ENCODE data around the gene HEATR1.

The HEATR1 gene

DNA sequence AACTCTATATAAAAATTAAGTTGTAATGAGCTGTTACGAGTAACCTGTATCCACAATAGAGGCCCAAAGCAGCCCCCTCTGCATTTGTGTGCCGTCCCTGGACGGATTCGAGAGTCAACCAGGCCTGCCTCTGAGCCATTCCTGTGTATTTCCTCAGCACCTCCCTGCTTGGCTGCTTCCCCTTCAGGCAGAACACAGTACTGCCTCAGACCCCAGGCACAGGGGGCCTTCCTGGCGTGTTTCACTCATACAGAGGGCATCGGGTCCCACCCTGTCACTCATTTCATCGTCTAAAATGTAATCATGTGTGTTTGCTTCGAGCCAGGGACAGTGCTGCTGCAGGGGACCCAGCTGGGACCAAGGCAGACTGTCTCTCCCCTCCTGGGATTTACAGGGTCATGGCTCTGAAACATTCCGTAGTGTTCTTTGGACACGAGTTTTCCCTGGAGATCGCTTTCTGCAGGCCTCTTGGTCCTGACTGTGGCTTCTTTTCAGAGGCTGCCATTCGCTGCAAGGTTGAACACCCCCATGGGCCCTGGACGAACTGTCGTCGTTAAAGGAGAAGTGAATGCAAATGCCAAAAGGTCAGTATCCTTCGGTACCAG is 61.1 kb downstream of the HEATR1 start:
- H3K27ac ChIP-seq: no peak overlapping the region
- no peak for DNase-seq
- peak; percentile 43 for TF ChIP-seq CTCF (IDR thresholded peaks at IDR 0.05; ENCODE audit: low read depth, low read length)
- H3K36me3 ChIP-seq: peaks cover 70% of the 10 kb centered on the region
- H3K4me3 ChIP-seq (ENCODE audit: low read depth, low read length): no peak overlapping the region
- H3K9me3 ChIP-seq (ENCODE audit: severe bottlenecking): no peaks in the 10 kb centered on the region
- no peaks in the 10 kb centered on the region for H3K27me3 ChIP-seq (ENCODE audit: insufficient read depth, low read depth, severe bottlenecking)

DNA sequence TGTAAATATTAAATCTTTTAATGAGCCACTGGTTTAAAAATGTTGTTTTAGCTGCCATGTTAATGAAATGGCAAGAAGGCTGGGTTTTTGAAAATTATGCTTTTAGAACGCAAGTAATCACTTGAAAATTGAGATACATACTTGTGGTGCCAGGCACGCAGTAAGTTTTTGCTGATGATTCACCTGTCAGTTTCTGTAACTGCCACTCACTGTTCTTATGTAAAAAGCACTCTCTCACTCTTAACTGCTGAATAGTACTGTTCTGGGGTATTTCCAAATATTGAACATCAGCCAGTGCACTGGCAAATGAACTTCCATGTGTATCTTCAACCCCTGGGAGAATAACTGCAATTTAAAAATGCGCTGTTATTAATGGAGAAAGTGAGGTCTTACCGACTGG is 62.6 kb downstream of the HEATR1 start:
- DNase-seq: no peak
- H3K36me3 ChIP-seq: peaks cover 58% of the 10 kb centered on the region
- no peaks in the 10 kb centered on the region for H3K27me3 ChIP-seq (ENCODE audit: insufficient read depth, low read depth, severe bottlenecking)
- no peak for TF ChIP-seq CTCF (IDR thresholded peaks at IDR 0.05; ENCODE audit: low read depth, low read length)
- H3K4me3 ChIP-seq (ENCODE audit: low read depth, low read length): no peak overlapping the region
- H3K27ac ChIP-seq: no peak overlapping the region
- H3K9me3 ChIP-seq (ENCODE audit: severe bottlenecking): no peaks in the 10 kb centered on the region

- no peak for DNase-seq
- no peak for TF ChIP-seq CTCF (IDR thresholded peaks at IDR 0.05; ENCODE audit: low read depth, low read length)
- no peaks in the 10 kb centered on the region for H3K27me3 ChIP-seq (ENCODE audit: insufficient read depth, low read depth, severe bottlenecking)
- H3K4me3 ChIP-seq (ENCODE audit: low read depth, low read length): no peak overlapping the region
- H3K27ac ChIP-seq: no peak overlapping the region
- H3K36me3 ChIP-seq: peaks cover 50% of the 10 kb centered on the region
- no peaks in the 10 kb centered on the region for H3K9me3 ChIP-seq (ENCODE audit: severe bottlenecking)
Observed at GRCh38 chr1:236540813-236541465, 63.4 kb downstream of the HEATR1 start.

- Histone ChIP-seq H3K4me3 (ENCODE audit: low read depth, low read length) (no peak overlapping the region), H3K27ac (no peak overlapping the region), H3K27me3 (ENCODE audit: insufficient read depth, low read depth, severe bottlenecking) (no peaks in the 10 kb centered on the region), H3K9me3 (ENCODE audit: severe bottlenecking) (no peaks in the 10 kb centered on the region), H3K36me3 (peaks cover 14% of the 10 kb centered on the region)
- no peak for DNase-seq
- no peak for TF ChIP-seq CTCF (IDR thresholded peaks at IDR 0.05; ENCODE audit: low read depth, low read length)
Observed at GRCh38 chr1:236536540-236536939, 67.8 kb downstream of the HEATR1 start.

DNA sequence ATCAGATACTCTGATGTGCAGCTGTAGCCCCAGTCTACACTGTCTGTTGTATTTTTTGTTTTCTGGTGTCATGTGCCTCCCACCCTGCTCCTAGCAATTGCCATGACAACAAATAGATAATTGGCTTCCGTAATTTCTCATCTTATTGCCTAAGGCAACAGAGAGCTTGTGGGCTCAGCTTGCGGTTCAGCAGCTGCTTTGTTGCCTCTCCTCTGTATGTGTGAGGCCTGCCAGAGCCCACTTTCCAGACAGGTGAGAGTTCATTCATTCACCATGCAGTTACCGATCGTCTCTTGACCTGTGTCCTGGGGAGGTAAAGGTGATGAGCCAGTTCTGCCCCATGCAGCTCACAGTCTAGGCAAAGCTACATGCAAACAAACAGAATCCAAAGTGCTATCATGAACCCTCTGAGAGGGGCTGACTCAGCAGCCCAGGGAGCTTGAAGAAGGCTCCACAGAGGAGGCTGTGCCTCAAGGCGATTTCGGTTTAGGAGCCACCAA is 68.6 kb downstream of the HEATR1 start:
- DNase-seq: no peak
- no peaks in the 10 kb centered on the region for H3K9me3 ChIP-seq (ENCODE audit: severe bottlenecking)
- no peak overlapping the region for H3K4me3 ChIP-seq (ENCODE audit: low read depth, low read length)
- H3K27me3 ChIP-seq (ENCODE audit: insufficient read depth, low read depth, severe bottlenecking): no peaks in the 10 kb centered on the region
- no peak overlapping the region for H3K27ac ChIP-seq
- peaks cover 8% of the 10 kb centered on the region for H3K36me3 ChIP-seq
- no peak for TF ChIP-seq CTCF (IDR thresholded peaks at IDR 0.05; ENCODE audit: low read depth, low read length)

All from WERI-Rb-1 (cell line).